ENCODE results near the gene EPN2. TPM values are rescaled to one million over a fixed set of nuclear protein-coding genes. Genes with fewer than 3 reads are reported as not detected.

EPN2 gene
- total and polyA plus RNA-seq, 2 experiments from 2014 or later: 34.0 to 149 TPM

DNA sequence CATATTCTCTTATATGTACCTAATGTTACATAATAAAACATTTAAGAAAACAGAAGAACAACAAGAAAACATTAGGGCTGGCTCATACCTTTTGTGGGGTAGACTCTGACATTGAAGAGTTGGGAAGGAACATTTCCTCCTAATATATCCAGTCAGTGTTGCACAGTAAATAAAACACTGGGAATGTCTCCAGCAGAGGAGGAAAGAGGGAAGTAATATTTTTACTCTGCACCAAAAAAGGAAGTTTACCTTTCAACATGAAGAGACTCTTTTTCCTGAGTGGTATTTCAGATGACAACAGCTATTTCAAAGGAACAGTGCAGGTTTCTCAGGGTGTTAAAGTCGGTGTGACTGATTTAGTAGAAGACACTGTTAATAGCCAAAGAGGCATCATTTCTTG is 31.9 kb downstream of the EPN2 start (continued):
- TF ChIP-seq, protein P1, sequence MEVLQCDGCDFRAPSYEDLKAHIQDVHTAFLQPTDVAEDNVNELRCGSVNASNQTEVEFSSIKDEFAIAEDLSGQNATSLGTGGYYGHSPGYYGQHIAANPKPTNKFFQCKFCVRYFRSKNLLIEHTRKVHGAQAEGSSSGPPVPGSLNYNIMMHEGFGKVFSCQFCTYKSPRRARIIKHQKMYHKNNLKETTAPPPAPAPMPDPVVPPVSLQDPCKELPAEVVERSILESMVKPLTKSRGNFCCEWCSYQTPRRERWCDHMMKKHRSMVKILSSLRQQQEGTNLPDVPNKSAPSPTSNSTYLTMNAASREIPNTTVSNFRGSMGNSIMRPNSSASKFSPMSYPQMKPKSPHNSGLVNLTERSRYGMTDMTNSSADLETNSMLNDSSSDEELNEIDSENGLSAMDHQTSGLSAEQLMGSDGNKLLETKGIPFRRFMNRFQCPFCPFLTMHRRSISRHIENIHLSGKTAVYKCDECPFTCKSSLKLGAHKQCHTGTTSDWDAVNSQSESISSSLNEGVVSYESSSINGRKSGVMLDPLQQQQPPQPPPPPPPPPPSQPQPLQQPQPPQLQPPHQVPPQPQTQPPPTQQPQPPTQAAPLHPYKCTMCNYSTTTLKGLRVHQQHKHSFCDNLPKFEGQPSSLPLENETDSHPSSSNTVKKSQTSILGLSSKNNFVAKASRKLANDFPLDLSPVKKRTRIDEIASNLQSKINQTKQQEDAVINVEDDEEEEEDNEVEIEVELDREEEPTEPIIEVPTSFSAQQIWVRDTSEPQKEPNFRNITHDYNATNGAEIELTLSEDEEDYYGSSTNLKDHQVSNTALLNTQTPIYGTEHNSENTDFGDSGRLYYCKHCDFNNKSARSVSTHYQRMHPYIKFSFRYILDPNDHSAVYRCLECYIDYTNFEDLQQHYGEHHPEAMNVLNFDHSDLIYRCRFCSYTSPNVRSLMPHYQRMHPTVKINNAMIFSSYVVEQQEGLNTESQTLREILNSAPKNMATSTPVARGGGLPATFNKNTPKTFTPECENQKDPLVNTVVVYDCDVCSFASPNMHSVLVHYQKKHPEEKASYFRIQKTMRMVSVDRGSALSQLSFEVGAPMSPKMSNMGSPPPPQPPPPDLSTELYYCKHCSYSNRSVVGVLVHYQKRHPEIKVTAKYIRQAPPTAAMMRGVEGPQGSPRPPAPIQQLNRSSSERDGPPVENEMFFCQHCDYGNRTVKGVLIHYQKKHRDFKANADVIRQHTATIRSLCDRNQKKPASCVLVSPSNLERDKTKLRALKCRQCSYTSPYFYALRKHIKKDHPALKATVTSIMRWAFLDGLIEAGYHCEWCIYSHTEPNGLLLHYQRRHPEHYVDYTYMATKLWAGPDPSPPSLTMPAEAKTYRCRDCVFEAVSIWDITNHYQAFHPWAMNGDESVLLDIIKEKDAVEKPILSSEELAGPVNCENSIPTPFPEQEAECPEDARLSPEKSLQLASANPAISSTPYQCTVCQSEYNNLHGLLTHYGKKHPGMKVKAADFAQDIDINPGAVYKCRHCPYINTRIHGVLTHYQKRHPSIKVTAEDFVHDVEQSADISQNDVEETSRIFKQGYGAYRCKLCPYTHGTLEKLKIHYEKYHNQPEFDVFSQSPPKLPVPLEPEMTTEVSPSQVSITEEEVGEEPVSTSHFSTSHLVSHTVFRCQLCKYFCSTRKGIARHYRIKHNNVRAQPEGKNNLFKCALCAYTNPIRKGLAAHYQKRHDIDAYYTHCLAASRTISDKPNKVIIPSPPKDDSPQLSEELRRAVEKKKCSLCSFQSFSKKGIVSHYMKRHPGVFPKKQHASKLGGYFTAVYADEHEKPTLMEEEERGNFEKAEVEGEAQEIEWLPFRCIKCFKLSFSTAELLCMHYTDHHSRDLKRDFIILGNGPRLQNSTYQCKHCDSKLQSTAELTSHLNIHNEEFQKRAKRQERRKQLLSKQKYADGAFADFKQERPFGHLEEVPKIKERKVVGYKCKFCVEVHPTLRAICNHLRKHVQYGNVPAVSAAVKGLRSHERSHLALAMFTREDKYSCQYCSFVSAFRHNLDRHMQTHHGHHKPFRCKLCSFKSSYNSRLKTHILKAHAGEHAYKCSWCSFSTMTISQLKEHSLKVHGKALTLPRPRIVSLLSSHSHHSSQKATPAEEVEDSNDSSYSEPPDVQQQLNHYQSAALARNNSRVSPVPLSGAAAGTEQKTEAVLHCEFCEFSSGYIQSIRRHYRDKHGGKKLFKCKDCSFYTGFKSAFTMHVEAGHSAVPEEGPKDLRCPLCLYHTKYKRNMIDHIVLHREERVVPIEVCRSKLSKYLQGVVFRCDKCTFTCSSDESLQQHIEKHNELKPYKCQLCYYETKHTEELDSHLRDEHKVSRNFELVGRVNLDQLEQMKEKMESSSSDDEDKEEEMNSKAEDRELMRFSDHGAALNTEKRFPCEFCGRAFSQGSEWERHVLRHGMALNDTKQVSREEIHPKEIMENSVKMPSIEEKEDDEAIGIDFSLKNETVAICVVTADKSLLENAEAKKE (CRISPR knock-in tag; IDR thresholded peaks at IDR 0.05): no peak
- TF ChIP-seq STAT1 (IDR thresholded peaks at IDR 0.05; ENCODE audit: unreplicated experiment) (no peak), POLR2AphosphoS5 (IDR thresholded peaks at IDR 0.05; ENCODE audit: low read depth) (no peak), CTCF (conservative IDR thresholded peaks at IDR 0.05; ENCODE audit: low read depth in 2 of 2) (no peak), CREB1 (CRISPR knock-in tag; IDR thresholded peaks at IDR 0.05; ENCODE audit: low read depth) (no peak)

- peaks cover 9% of the 10 kb centered on the region for H3K36me3 Mint-ChIP-seq (ENCODE audit: low read depth)
- ATAC-seq: no peak
- peaks cover 87% of the 10 kb centered on the region for H3K79me2 ChIP-seq (replicated peaks; ENCODE audit: insufficient read depth)
- no peak overlapping the region for H2AFZ ChIP-seq
- no peaks in the 10 kb centered on the region for H3K27me3 ChIP-seq (ENCODE audit: insufficient read depth)
- no peak overlapping the region for H3K27ac Mint-ChIP-seq
- H3K9me3 Mint-ChIP-seq: no peaks in the 10 kb centered on the region
- peaks cover 46% of the 10 kb centered on the region for H4K20me1 ChIP-seq (replicated peaks; ENCODE audit: insufficient read depth)
- no peak overlapping the region for H3K27ac ChIP-seq (ENCODE audit: low read depth)
- H3K4me1 Mint-ChIP-seq: peaks cover 42% of the 10 kb centered on the region
- peaks cover 7% of the 10 kb centered on the region for H3K27me3 Mint-ChIP-seq (ENCODE audit: insufficient read depth, low read depth, poor library complexity)
- H3K4me1 ChIP-seq (ENCODE audit: insufficient read depth): peaks cover 5% of the 10 kb centered on the region
- no peaks in the 10 kb centered on the region for H3K36me3 ChIP-seq (ENCODE audit: insufficient read depth)
- no peak overlapping the region for H3K4me3 Mint-ChIP-seq
- DNase-seq (ENCODE audit: low spot score): no peak
- H3F3A ChIP-seq (replicated peaks; ENCODE audit: low read depth): 0 out of 2 replicates have a peak, but pooled peaks cover 2% of the 10 kb centered on the region
- no peak overlapping the region for H3K4me2 ChIP-seq
- no peaks in the 10 kb centered on the region for H3K9me2 ChIP-seq (ENCODE audit: insufficient read depth)
- H3K4me3 ChIP-seq: no peak overlapping the region
- TF ChIP-seq CREB1 (CRISPR knock-in tag; IDR thresholded peaks at IDR 0.05; ENCODE audit: low read depth) (no peak), POLR2AphosphoS5 (IDR thresholded peaks at IDR 0.05; ENCODE audit: low read depth) (no peak), ZNF114 (CRISPR knock-in tag; IDR thresholded peaks at IDR 0.05) (no peak), NANOG (IDR thresholded peaks at IDR 0.05; ENCODE audit: borderline replicate concordance) (no peak), CTCF (conservative IDR thresholded peaks at IDR 0.05; ENCODE audit: low read depth in 2 of 2) (no peak), STAT1 (IDR thresholded peaks at IDR 0.05; ENCODE audit: unreplicated experiment) (no peak)
- TF ChIP-seq, protein P2, sequence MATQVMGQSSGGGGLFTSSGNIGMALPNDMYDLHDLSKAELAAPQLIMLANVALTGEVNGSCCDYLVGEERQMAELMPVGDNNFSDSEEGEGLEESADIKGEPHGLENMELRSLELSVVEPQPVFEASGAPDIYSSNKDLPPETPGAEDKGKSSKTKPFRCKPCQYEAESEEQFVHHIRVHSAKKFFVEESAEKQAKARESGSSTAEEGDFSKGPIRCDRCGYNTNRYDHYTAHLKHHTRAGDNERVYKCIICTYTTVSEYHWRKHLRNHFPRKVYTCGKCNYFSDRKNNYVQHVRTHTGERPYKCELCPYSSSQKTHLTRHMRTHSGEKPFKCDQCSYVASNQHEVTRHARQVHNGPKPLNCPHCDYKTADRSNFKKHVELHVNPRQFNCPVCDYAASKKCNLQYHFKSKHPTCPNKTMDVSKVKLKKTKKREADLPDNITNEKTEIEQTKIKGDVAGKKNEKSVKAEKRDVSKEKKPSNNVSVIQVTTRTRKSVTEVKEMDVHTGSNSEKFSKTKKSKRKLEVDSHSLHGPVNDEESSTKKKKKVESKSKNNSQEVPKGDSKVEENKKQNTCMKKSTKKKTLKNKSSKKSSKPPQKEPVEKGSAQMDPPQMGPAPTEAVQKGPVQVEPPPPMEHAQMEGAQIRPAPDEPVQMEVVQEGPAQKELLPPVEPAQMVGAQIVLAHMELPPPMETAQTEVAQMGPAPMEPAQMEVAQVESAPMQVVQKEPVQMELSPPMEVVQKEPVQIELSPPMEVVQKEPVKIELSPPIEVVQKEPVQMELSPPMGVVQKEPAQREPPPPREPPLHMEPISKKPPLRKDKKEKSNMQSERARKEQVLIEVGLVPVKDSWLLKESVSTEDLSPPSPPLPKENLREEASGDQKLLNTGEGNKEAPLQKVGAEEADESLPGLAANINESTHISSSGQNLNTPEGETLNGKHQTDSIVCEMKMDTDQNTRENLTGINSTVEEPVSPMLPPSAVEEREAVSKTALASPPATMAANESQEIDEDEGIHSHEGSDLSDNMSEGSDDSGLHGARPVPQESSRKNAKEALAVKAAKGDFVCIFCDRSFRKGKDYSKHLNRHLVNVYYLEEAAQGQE (IDR thresholded peaks at IDR 0.05; ENCODE audit: unreplicated experiment): no peak
- TF ChIP-seq, protein P3, sequence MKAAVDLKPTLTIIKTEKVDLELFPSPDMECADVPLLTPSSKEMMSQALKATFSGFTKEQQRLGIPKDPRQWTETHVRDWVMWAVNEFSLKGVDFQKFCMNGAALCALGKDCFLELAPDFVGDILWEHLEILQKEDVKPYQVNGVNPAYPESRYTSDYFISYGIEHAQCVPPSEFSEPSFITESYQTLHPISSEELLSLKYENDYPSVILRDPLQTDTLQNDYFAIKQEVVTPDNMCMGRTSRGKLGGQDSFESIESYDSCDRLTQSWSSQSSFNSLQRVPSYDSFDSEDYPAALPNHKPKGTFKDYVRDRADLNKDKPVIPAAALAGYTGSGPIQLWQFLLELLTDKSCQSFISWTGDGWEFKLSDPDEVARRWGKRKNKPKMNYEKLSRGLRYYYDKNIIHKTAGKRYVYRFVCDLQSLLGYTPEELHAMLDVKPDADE (IDR thresholded peaks at IDR 0.05): no peak
Observed at GRCh38 chr17:19269641-19270040, 32.5 kb downstream of the EPN2 start.
